HCT116 (cell line): ENCODE data around the gene GARNL3.

Experiments used
- CEBPB ChIP-seq: IDR thresholded peaks from 2 replicates; pipeline ENCODE4 v1.6.1; 2012; ENCODE audit warnings: low read depth
- EZH2 ChIP-seq: fragments of 200-600 bp; sonication (generic); IDR thresholded peaks from 2 replicates; pipeline ENCODE4 v1.6.1; 2017; ENCODE audit warnings: antibody characterized with exemption, mixed run types
- FOSL1 ChIP-seq: IDR thresholded peaks from 2 replicates; pipeline ENCODE4 v1.6.1; 2012; ENCODE audit warnings: low read depth
- POLR2A ChIP-seq: IDR thresholded peaks from 2 replicates; pipeline ENCODE4 v1.7.0; 2011; ENCODE audit warnings: borderline replicate concordance; ENCODE audit not compliant: insufficient read depth, insufficient read length; ENCODE audit errors: extremely low read depth
- POLR2AphosphoS5 ChIP-seq: IDR thresholded peaks from 2 replicates; pipeline ENCODE4 v1.6.1; 2011; ENCODE audit warnings: mild to moderate bottlenecking, low read depth, low read length, moderate library complexity
- SIN3A ChIP-seq: IDR thresholded peaks from 2 replicates; pipeline ENCODE4 v1.6.1; 2012; ENCODE audit warnings: low read depth
- SRF ChIP-seq: IDR thresholded peaks from 2 replicates; pipeline ENCODE4 v1.6.1; 2012; ENCODE audit warnings: low read depth
- TCF7L2 ChIP-seq: IDR thresholded peaks from 2 replicates; pipeline ENCODE4 v1.7.0; 2011; ENCODE audit warnings: borderline replicate concordance, inconsistent platforms; ENCODE audit not compliant: insufficient read depth, insufficient read length; ENCODE audit errors: extremely low read depth
- YY1 ChIP-seq: IDR thresholded peaks from 2 replicates; pipeline ENCODE4 v1.6.1; 2011; ENCODE audit warnings: low read length, low read depth, moderate library complexity, mild to moderate bottlenecking; ENCODE audit not compliant: insufficient replicate concordance; ENCODE audit errors: extremely low read depth
- ZFX ChIP-seq: fragments of 450-650 bp; IDR thresholded peaks from 2 replicates; pipeline ENCODE4 v1.6.1; 2017
- TF ChIP-seq, protein P1 (sequence below): IDR thresholded peaks from 2 replicates; pipeline ENCODE4 v1.6.1; 2012
- TF ChIP-seq, protein P2 (sequence below), 3 experiments: fragments of 200-600 bp in 1 of 3; sonication (generic) in 1 of 3; IDR thresholded peaks in 2 of 3; conservative IDR thresholded peaks in 1 of 3; 2 replicates each; pipeline ENCODE4 v1.5.1; 2012 to 2017; ENCODE audit warnings: low read depth in 2 of 3, low read length in 2 of 3, antibody characterized with exemption in 1 of 3, borderline replicate concordance in 1 of 3, control low read depth in 1 of 3, mild to moderate bottlenecking in 1 of 3, mixed read lengths in 1 of 3, mixed run types in 1 of 3, moderate library complexity in 1 of 3; ENCODE audit not compliant: insufficient read depth in 1 of 3
- TF ChIP-seq, protein P3 (sequence below): IDR thresholded peaks from 2 replicates; pipeline ENCODE4 v1.6.1; 2012

DNA sequence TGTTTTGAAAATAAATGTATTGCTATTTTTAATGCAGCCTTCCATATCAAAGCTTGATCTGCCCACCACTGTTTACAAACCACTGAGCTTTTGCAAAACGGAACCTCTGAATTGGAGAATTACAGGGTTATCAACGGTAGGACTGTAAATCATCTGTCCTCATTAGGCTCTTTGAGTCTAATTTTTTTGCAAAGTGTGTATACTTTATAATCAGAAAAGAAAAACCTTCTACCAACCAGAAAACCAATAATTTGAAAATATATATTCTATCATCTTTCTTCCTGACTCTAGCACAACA, 125.6 kb downstream of the GARNL3 start:
- TF ChIP-seq, protein P1, sequence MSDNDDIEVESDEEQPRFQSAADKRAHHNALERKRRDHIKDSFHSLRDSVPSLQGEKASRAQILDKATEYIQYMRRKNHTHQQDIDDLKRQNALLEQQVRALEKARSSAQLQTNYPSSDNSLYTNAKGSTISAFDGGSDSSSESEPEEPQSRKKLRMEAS = no peak
- TF ChIP-seq FOSL1 (no peak), EZH2 (no peak), CEBPB (no peak), POLR2AphosphoS5 (no peak), TCF7L2 (no peak), SRF (no peak), YY1 (no peak), SIN3A (no peak), POLR2A (no peak), ZFX (no peak)
- TF ChIP-seq, protein P2, sequence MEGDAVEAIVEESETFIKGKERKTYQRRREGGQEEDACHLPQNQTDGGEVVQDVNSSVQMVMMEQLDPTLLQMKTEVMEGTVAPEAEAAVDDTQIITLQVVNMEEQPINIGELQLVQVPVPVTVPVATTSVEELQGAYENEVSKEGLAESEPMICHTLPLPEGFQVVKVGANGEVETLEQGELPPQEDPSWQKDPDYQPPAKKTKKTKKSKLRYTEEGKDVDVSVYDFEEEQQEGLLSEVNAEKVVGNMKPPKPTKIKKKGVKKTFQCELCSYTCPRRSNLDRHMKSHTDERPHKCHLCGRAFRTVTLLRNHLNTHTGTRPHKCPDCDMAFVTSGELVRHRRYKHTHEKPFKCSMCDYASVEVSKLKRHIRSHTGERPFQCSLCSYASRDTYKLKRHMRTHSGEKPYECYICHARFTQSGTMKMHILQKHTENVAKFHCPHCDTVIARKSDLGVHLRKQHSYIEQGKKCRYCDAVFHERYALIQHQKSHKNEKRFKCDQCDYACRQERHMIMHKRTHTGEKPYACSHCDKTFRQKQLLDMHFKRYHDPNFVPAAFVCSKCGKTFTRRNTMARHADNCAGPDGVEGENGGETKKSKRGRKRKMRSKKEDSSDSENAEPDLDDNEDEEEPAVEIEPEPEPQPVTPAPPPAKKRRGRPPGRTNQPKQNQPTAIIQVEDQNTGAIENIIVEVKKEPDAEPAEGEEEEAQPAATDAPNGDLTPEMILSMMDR (IDR thresholded peaks at IDR 0.05 in 2 of 3, conservative IDR thresholded peaks at IDR 0.05 in 1 of 3; ENCODE audit: borderline replicate concordance in 1 of 3, insufficient read depth in 1 of 3, low read depth in 2 of 3, low read length in 2 of 3) = no peak
- TF ChIP-seq, protein P3, sequence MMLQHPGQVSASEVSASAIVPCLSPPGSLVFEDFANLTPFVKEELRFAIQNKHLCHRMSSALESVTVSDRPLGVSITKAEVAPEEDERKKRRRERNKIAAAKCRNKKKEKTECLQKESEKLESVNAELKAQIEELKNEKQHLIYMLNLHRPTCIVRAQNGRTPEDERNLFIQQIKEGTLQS = no peak
